Posterior vena cava (tissue), 2 donors: ENCODE results near the gene KIF1A. TPM values are rescaled to one million over a fixed set of nuclear protein-coding genes. Genes with fewer than 3 reads are reported as not detected.

Experiments used
- DNase-seq: peaks from one replicate; pipeline ENCODE4 v3.0.0-alpha.2; 2020; ENCODE audit warnings: low spot score
- intact Hi-C, 2 donors: fragments of 100-400 bp; cut with DNase I; formaldehyde crosslinking; loops; one replicate each; pipeline versions ENCODE4 v1.14.1 to v1.14.2; 2022 to 2023
- total RNA-seq, 2 donors: library from RNA; stranded (reverse); fragmentation: NEBNext Ultra II Directional; extraction: Animal tissue kit (Norgen Biotek cat#: 25700); gene quantifications; one replicate each; pipeline ENCODE4 v1.2.1, GENCODE V29; 2021
- donor health status: DM: yes; HTN: yes; CAD: no.
- donor health status: DM: yes; HTN: yes; CAD: no.

KIF1A gene
- total RNA-seq, 2 donors from 2014 or later = 0.37 to 0.57 TPM

- no peak for DNase-seq
- intact Hi-C loops = no loop called here
Observed at GRCh38 chr2:240806459-240806858, 13.6 kb downstream of the KIF1A start.

- intact Hi-C loops = no loop called here
- DNase-seq = no peak
Observed at GRCh38 chr2:240806006-240806405, 14.0 kb downstream of the KIF1A start.

GRCh38 chr2:240803191-240803590 lies 16.8 kb downstream of the KIF1A start:
- no peak for DNase-seq
- intact Hi-C loops = no loop called here

- intact Hi-C loops = no loop called here
- peak; percentile 34 for DNase-seq
Observed at GRCh38 chr2:240799033-240799820, 20.8 kb downstream of the KIF1A start.

- intact Hi-C loops = no loop called here
- DNase-seq = peak; percentile 48
Observed at GRCh38 chr2:240798327-240798905, 21.6 kb downstream of the KIF1A start.

GRCh38 chr2:240797914-240798313 lies 22.1 kb downstream of the KIF1A start:
- peak; percentile 49 for DNase-seq
- intact Hi-C loops = no loop called here

GRCh38 chr2:240797500-240797895 lies 22.5 kb downstream of the KIF1A start:
- DNase-seq = peak; percentile 62
- intact Hi-C loops = no loop called here

GRCh38 chr2:240796543-240797499 lies 23.2 kb downstream of the KIF1A start:
- intact Hi-C loops = no loop called here
- peak; percentile 62 for DNase-seq

- peak; percentile 66 for DNase-seq
- intact Hi-C loops = no loop called here
Observed at GRCh38 chr2:240795916-240796510, 24.0 kb downstream of the KIF1A start.

- intact Hi-C loops = no loop called here
- peak; percentile 46 for DNase-seq
Observed at GRCh38 chr2:240795454-240795853, 24.6 kb downstream of the KIF1A start.

- peak; percentile 75 for DNase-seq
- intact Hi-C loops = no loop called here
Observed at GRCh38 chr2:240794178-240794721, 25.8 kb downstream of the KIF1A start.

GRCh38 chr2:240793313-240794177 lies 26.5 kb downstream of the KIF1A start:
- intact Hi-C loops = no loop called here
- peak; percentile 47 for DNase-seq

- DNase-seq = no peak
- intact Hi-C loops = no loop called here
Observed at GRCh38 chr2:240792629-240793312, 27.2 kb downstream of the KIF1A start.

GRCh38 chr2:240791821-240792628 lies 28.0 kb downstream of the KIF1A start:
- intact Hi-C loops = no loop called here
- DNase-seq = no peak

- intact Hi-C loops = no loop called here
- peak; percentile 66 for DNase-seq
Observed at GRCh38 chr2:240791221-240791800, 28.7 kb downstream of the KIF1A start.

- intact Hi-C loops = no loop called here
- DNase-seq = peak; percentile 58
Observed at GRCh38 chr2:240790370-240791220, 29.4 kb downstream of the KIF1A start.
